ENCODE data around the gene CPD.
"Not testable (repeated sequence)": the region's sequence is repeated elsewhere in the genome, so short reads cannot be mapped to it uniquely, and the experiment has no call there.

CPD gene

DNA sequence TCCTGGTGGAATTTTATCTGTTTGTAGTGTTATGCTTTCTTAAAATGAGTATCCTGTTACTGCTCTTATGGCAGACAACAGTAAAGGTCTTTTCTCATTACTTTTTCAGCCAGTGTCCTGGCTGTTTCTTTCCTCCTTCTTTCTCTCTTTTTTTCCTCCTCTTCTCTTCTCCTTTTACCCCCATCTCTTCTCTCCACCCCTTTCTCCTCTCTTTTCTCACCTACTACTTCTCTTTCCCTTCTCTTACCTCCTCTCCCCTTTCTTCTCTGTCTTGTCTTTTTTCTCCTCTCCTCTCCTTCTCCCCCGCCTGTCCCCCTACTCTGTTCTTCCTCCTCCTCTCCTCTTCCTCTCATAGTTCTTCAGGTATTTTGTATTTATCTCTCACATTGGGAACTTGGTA, 48.9 kb downstream of the CPD start:
- DNase-seq (ENCODE audit: low read depth) = no peak
- TF ChIP-seq CTCF (IDR thresholded peaks at IDR 0.05; ENCODE audit: low read depth, low read length, missing control alignments) = no peak
- H3K4me3 ChIP-seq (ENCODE audit: low read depth, low read length) = no peak overlapping the region

GRCh38 chr17:30429155-30429554, 50.4 kb downstream of the CPD start:
- TF ChIP-seq CTCF (IDR thresholded peaks at IDR 0.05; ENCODE audit: low read depth, low read length, missing control alignments) = no peak
- no peak for DNase-seq (ENCODE audit: low read depth)
- no peak overlapping the region for H3K4me3 ChIP-seq (ENCODE audit: low read depth, low read length)

- DNase-seq (ENCODE audit: low read depth) = no peak
- H3K4me3 ChIP-seq (ENCODE audit: low read depth, low read length) = no peak overlapping the region
- TF ChIP-seq CTCF (IDR thresholded peaks at IDR 0.05; ENCODE audit: low read depth, low read length, missing control alignments) = no peak
Observed at GRCh38 chr17:30433514-30433913, 54.8 kb downstream of the CPD start.

DNA sequence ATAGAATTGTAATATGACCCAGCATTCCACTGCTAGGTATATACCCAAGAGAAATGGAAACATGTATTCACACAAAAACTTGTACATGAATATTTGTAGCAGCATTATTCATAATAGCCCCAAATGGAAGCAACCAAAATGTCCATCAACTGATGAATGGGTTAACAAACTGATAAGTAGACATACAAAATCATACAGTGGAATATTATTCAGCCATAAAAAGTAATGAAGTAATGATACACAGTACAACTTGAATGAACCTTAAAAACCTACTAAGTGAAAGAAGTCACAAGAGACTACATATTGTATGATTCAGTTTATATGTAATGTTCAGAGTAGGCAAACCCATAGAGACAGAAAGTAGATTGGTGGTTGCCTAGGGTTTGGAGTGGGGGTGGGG, 58.0 kb downstream of the CPD start:
- no peak for DNase-seq (ENCODE audit: low read depth)
- no peak overlapping the region for H3K4me3 ChIP-seq (ENCODE audit: low read depth, low read length)
- TF ChIP-seq CTCF (IDR thresholded peaks at IDR 0.05; ENCODE audit: low read depth, low read length, missing control alignments) = no peak

GRCh38 chr17:30443721-30444120, 65.0 kb downstream of the CPD start:
- no peak for TF ChIP-seq CTCF (IDR thresholded peaks at IDR 0.05; ENCODE audit: low read depth, low read length, missing control alignments)
- DNase-seq (ENCODE audit: low read depth) = no peak
- H3K4me3 ChIP-seq (ENCODE audit: low read depth, low read length) = no peak overlapping the region

GRCh38 chr17:30446640-30447039, 67.9 kb downstream of the CPD start:
- not testable (repeated sequence) for H3K4me3 ChIP-seq (ENCODE audit: low read depth, low read length); DNase-seq (ENCODE audit: low read depth)

DNA sequence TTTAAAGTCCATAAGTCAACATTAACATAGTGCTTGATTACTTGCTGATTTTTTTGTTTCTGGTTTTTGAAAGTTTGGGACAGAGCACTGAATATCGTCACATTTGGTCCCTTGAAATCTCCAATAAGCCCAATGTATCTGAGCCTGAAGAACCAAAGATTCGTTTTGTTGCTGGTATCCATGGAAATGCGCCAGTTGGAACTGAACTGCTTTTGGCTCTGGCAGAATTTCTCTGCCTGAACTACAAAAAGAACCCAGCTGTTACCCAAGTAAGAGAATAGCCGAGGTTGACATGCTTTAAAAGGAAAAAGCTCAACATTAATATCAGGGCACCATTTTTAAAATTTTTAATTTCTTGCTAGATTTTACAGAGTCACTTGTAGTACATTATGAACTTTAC, 70.8 kb downstream of the CPD start:
- H3K4me3 ChIP-seq (ENCODE audit: low read depth, low read length) = no peak overlapping the region
- no peak for TF ChIP-seq CTCF (IDR thresholded peaks at IDR 0.05; ENCODE audit: low read depth, low read length, missing control alignments)
- DNase-seq (ENCODE audit: low read depth) = no peak
